Measurements from ENCODE around the gene TRMT2A. TPM values are rescaled to one million over a fixed set of nuclear protein-coding genes. Genes with fewer than 3 reads are reported as not detected.

Gene TRMT2A
- total RNA-seq, 3 donors from 2014 or later (not counting 1 experiment from before 2014, with no cell fraction given) = 86.4 to 104 (median 86.5) TPM

DNA sequence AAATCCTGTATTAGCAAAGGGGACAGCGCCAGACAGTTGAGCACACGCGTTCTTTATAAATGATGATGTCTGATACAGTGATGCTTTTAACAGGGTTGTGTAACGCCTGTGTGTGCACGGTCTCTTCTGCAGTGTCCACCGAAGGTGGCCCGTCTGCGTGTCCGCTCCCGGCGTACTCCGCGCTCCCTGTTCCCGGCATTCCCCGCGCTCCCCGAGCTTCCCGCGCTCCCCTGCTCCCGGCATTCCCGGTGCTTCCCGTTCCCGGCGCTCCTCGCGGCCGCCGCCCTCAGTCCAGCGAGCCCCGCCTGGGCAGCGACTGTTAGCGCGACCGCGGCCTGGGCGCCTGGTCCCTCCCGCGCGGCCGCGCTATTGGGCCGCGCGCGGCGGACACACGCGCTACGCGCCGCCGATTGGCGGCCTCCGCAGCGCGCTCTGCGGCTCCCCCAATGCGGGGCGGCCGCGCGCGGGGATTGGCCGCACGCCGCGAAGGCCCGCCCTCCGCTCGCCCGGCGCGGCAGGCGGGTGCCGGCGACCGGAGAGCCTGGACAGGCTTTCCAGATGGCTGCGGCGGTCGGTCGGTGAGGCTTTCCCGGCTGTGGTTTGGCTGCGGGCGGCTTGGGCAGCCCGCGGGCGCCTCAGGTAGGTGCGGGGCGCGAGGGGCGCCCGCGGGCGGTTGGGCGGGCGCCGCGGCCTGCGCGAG lies 37.1 kb downstream of the TRMT2A start, which contains the start of gene DGCR8:
TSS of gene DGCR8 (plus strand) at position 497 of the 700 bp plus-strand sequence. CDS start 5,723 bp downstream, outside the sequence.
- H3K27ac ChIP-seq (ENCODE audit: low read length) = peak within 1 kb of the TSS; percentile 17
- no peaks in the 10 kb centered on the region for H3K27me3 Mint-ChIP-seq (ENCODE audit: low read depth in 2 of 2)
- under 1% methylated on average over 100 of the region's 100 CpGs for WGBS (ENCODE audit: insufficient coverage)
- no peaks in the 10 kb centered on the region for H3K27me3 ChIP-seq (ENCODE audit: control insufficient read depth, insufficient read depth, low read length)
- intact Hi-C loops (cut with micrococcal nuclease) = loop anchor here (2.0 to 5.0 kb wide), 2 partner anchors 42 to 59 kb away; partner anchors contain the start of gene TANGO2
- no peaks in the 10 kb centered on the region for H3K9me3 Mint-ChIP-seq
- DNase-seq (peak; percentile 73 to 91), ATAC-seq (peak; percentile 91 to 96 (median 95))
- peaks cover 33 to 38% of the 10 kb centered on the region in 2 donors for H3K4me1 Mint-ChIP-seq
- peak within 1 kb of the TSS; percentile 72 for H3K4me3 ChIP-seq (ENCODE audit: low read length)
- no peaks in the 10 kb centered on the region for H3K36me3 ChIP-seq (ENCODE audit: control insufficient read depth, insufficient read depth, low read length)
- H3K27ac Mint-ChIP-seq = peak within 1 kb of the TSS; percentile 17 to 87
- TF ChIP-seq, protein P1, sequence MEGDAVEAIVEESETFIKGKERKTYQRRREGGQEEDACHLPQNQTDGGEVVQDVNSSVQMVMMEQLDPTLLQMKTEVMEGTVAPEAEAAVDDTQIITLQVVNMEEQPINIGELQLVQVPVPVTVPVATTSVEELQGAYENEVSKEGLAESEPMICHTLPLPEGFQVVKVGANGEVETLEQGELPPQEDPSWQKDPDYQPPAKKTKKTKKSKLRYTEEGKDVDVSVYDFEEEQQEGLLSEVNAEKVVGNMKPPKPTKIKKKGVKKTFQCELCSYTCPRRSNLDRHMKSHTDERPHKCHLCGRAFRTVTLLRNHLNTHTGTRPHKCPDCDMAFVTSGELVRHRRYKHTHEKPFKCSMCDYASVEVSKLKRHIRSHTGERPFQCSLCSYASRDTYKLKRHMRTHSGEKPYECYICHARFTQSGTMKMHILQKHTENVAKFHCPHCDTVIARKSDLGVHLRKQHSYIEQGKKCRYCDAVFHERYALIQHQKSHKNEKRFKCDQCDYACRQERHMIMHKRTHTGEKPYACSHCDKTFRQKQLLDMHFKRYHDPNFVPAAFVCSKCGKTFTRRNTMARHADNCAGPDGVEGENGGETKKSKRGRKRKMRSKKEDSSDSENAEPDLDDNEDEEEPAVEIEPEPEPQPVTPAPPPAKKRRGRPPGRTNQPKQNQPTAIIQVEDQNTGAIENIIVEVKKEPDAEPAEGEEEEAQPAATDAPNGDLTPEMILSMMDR (IDR thresholded peaks at IDR 0.05) = no peak
- H3K9me3 ChIP-seq (ENCODE audit: control insufficient read depth, insufficient read depth, low read length) = no peaks in the 10 kb centered on the region
- H3K36me3 Mint-ChIP-seq = no peaks in the 10 kb centered on the region
- peak within 1 kb of the TSS; percentile 82 for H3K4me3 Mint-ChIP-seq
- H3K4me1 ChIP-seq (ENCODE audit: control insufficient read depth, insufficient read depth, low read length) = peaks cover 30% of the 10 kb centered on the region

DNA sequence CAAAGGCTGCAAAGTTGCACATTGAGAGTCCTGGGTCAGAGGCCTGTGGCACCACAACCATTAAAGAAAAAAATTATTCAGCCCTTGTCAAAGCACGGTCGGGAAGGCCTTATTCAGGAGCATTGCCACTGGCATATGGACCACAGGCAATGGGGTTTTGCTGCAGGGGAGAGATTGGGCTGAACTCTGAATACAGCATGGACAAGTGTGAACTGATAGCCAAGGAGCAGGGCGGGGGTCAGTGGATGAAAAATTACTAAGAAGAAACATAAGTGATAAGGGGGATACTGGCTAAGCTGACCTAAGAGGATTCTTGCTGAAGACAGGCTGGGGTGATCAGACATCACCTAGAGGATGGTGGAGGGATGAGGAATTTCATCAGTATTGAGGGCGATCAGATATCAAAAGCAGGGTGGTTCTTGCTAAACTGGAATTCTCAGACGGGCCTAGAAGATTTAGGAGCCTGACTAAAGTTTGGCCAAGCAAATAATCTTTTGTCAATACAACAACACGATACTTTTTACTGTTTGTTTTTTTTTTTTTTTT lies 40.3 kb downstream of the TRMT2A start:
- no peaks in the 10 kb centered on the region for H3K9me3 ChIP-seq (ENCODE audit: control insufficient read depth, insufficient read depth, low read length)
- WGBS (ENCODE audit: insufficient coverage) = 96% methylated on average over 5 of the region's 6 CpGs
- Mint-ChIP-seq H3K27me3 (ENCODE audit: low read depth in 2 of 2) (no peaks in the 10 kb centered on the region), H3K36me3 (no peaks in the 10 kb centered on the region), H3K27ac (no peak overlapping the region), H3K4me3 (peak overlapping the region; percentile 38), H3K4me1 (peaks cover 9 to 12% of the 10 kb centered on the region in 2 donors), H3K9me3 (no peaks in the 10 kb centered on the region)
- TF ChIP-seq, protein P1 (IDR thresholded peaks at IDR 0.05) = no peak
- H3K36me3 ChIP-seq (ENCODE audit: control insufficient read depth, insufficient read depth, low read length) = no peaks in the 10 kb centered on the region
- H3K4me1 ChIP-seq (ENCODE audit: control insufficient read depth, insufficient read depth, low read length) = peaks cover 22% of the 10 kb centered on the region
- intact Hi-C loops (cut with micrococcal nuclease) = no loop called here
- no peaks in the 10 kb centered on the region for H3K27me3 ChIP-seq (ENCODE audit: control insufficient read depth, insufficient read depth, low read length)
- no peak for ATAC-seq
- no peak for DNase-seq
- no peak overlapping the region for H3K27ac ChIP-seq (ENCODE audit: low read length)
- H3K4me3 ChIP-seq (ENCODE audit: low read length) = no peak overlapping the region

DNA sequence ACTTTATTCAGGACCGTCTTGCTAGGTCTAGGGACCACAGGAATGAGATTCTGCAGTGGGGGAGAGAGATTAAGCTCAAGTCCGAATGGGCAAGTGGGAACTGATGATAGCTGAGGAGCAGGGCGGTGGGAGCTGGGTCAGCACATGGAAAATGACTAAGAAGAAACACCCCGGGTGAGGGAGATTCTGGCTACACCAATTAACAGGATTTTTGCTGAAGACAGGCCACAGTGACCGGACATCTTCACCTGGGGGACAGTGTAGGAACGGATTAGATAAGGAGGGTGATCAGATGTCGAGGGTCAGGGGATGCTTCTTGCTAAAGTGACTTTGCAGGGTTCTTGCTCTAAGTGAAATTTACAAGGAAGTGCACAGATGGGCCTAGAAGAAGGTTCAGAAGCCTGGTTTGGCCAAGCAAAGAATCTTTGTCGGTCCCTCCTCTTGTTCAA lies 45.5 kb downstream of the TRMT2A start:
- no peaks in the 10 kb centered on the region for H3K4me1 ChIP-seq (ENCODE audit: control insufficient read depth, insufficient read depth, low read length)
- no peaks in the 10 kb centered on the region for H3K4me1 Mint-ChIP-seq
- WGBS (ENCODE audit: insufficient coverage) = 94% methylated on average over 8 of the region's 8 CpGs
- no peak overlapping the region for H3K4me3 Mint-ChIP-seq
- H3K27ac ChIP-seq (ENCODE audit: low read length) = no peak overlapping the region
- H3K36me3 Mint-ChIP-seq = no peaks in the 10 kb centered on the region
- DNase-seq (no peak), ATAC-seq (no peak)
- H3K27ac Mint-ChIP-seq = no peak overlapping the region
- no peaks in the 10 kb centered on the region for H3K27me3 ChIP-seq (ENCODE audit: control insufficient read depth, insufficient read depth, low read length)
- no peak overlapping the region for H3K4me3 ChIP-seq (ENCODE audit: low read length)
- no peaks in the 10 kb centered on the region for H3K9me3 Mint-ChIP-seq
- intact Hi-C loops (cut with micrococcal nuclease) = no loop called here
- TF ChIP-seq, protein P1 (IDR thresholded peaks at IDR 0.05) = no peak
- no peaks in the 10 kb centered on the region for H3K27me3 Mint-ChIP-seq (ENCODE audit: low read depth in 2 of 2)
- H3K9me3 ChIP-seq (ENCODE audit: control insufficient read depth, insufficient read depth, low read length) = no peaks in the 10 kb centered on the region
- H3K36me3 ChIP-seq (ENCODE audit: control insufficient read depth, insufficient read depth, low read length) = no peaks in the 10 kb centered on the region

Measured in natural killer cell (primary cell).